HG02623 (cell line): ENCODE results near the gene PREX1.

ENCODE experiments used
- ATAC-seq: cut with Tn5 transposase; IDR thresholded peaks from one replicate; pipeline ENCODE4 v1.9.1; 2021; ENCODE audit warnings: moderate library complexity; ENCODE audit not compliant: unreplicated experiment

PREX1 gene

DNA sequence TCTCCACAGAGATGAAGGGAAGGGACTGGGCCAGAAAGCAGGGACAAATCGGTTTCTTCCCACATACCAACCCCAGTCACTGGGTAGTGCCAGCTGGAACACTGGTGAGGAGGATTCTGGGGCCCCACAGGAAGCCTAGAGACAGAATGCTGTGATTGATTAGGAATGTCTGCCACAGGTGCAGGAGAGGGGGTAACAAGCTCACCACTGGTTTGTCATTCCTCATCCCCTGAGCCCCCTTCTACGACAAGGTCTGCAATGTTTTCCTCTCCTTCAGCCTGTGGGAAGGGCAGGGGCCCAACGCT is 89.8 kb downstream of the PREX1 start:
- ATAC-seq: no peak

DNA sequence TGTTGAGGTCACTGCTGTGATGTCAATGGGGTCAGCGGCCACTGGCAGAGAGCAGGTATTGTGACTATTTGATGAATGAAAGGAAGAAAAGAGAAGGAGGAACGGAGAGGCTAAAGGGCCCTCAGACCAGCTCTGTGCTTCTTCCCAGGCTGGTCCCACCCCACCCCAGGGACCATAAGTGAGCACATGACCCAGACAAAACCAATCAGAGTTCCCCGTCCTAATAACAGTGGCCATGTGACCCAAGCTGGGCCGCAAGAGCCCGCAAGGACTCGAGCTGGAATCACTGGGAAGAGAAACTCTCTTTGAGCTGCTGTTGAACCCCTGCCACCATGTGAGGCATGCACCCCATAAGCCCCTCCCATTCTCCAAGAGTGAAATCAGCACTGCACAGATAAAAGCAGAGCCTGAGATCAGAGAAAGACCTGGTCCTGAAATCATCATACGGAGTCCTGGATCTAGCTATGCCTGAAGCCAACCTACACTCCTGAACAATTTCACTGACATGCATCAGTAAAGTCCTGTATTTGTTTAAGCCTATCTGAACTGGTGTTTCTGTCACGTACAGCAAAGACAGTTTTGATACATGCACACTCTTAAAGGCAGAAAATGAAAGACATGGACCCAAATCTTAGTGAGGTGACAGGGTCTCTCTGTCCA is 90.2 kb downstream of the PREX1 start:
- no peak for ATAC-seq

DNA sequence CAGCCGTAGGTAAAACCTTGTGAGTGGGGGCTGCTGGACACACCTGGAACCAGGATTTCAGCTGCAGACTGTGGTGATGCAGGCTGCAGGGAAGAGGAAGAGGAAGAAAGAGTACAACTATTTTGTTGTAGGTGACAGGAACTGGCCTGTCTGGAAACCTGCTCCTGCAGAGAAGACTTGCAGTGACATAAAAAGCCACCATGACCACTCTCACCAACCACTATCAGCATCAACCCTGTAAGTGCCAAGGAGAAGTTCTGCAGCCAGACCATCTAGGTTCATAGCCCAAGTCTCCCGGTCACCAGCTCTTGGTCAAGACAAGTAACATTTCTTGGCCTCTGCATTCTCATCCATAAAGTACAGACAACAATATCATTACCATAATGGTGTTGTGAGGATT is 91.2 kb downstream of the PREX1 start:
- no peak for ATAC-seq

DNA sequence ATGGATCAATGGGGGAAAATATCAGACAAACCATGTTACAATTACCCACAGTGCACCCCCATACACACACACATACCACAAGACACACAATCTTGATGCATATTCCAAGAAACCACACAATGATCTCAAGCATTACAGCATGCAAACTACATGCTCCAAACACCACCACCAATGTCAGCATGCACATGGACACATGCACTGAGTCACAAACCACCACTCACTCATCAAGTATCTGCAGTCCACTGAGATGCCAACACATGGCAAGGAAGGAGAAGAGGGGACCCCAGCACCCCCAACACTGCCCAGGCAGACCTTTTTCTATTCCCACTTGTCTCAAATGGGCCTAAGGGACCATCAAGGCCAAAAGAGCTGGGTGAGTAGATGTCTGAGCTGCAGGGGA is 91.6 kb downstream of the PREX1 start:
- no peak for ATAC-seq

DNA sequence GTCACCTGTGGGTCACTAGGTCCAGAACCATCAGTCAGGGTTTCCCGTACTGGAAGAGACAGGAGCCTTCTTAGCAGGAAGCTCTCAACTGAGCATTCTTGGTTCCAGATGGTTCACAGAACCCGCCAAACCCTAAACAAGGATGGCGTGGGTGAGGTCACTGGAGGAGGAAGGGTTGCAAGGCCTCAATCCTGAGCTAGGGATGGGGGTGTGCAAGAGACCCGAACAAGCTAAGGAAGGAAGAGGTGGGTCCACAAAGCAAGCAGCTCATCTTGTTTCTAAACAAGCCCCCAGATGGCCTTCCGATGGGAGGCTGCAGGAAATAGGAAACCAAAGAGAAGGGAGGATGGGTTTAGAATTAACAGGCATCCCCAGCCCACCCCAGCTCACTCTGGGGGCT is 92.7 kb downstream of the PREX1 start:
- no peak for ATAC-seq

DNA sequence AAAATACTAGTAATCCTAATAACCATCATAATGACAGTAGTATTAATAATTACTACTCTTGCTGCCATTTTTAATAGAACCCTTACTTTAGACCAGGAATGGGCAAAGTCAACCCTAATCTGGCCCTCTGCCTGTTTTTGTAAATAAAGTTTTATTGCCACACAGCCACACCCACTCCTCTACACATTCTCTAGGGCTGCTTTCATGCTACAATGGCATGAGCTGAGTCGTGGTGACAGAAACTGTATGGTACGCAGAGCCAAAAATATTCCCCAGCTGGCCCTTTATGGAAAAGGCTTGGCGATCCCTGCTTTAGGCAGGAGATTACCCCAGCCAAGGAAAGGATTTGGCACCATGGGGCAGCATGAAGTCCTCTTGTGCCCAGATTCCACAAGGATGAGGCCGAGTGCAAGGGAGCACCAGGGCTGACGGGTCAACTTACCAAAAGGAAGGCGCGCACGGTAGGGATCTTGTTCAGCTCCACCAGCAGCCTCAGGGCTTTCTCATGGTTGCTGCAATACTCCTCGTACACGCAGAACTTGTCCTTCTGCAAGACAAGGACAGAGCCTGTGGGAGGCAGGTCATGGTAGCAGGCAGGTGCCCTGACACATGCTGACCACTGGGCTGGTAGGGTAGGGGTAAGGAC is 93.6 kb downstream of the PREX1 start:
- ATAC-seq: no peak

DNA sequence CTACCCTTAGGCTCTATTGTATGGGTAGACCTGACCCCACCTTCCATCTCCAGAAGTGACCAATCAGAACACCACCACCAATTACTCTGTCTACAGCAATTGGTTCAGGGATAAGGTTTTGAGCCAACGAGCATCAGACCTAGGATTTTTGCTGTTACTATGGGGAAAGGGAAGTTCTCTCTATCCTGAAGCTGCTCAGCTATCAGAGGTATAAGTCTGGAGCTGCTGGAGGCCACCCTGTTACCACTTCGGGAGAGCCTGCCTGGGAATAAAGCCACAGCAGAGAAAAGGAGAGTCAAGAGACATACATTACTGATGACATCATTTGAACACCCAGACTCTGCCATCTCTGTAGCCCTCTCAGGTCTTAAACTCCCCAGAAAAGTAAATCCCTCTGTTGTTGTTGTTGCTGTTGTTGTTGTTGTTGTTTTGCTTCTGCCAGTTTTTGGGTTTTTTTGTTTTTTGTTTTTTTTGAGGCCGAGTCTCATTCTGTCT is 94.5 kb downstream of the PREX1 start:
- no peak for ATAC-seq

DNA sequence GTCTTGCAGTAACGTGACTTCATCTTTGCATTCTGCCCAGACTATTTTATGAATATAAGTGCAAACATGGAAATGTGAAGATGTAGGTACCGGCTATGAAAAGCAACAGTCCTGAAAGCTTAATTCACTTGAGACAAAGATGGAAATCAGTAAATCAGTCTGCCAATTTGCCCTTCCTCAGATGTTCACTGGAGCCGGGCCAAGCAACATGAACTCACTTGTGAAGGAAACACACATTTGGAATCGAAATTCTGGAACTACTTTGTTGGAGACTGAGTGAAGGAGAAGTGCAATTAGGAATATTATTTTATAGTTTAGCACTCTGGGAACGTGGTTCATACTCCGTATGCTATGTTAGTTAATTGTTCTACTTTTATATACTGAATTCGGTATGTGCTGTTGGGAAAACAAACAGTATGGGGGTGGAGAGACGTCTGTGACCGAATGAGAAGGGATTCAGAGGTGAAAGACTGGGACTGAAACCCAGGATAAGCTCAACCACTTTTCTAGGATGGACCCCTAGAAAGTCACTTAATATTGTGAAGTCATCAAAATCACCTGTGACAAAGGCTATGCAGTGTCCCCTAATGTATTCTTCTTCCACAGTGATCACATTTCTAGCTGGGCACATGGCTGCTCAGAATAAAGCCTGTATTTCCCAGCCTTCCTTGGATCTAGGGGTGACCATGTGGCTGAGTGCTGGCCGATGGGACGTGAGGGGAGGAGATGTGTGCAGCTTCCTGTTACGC is 95.5 kb downstream of the PREX1 start:
- ATAC-seq: no peak

DNA sequence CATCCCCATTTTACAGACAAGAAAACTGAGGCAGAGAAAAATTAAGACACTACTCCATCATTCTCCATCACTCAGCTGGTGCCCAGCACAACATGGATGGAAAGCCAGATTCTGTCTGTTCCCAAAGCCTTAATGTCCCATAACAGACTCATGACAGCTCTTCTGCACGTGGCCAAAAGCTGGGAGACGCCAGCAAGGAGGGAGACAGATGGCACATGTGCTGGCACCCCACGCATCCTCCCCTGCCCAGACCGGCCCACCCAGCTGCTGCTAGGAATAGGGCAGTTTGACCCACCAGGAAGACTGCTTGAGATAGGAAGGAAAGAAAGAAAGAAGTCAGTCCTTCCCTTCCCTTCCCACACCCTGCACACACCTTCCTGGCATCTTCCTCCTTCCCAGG is 96.3 kb downstream of the PREX1 start:
- ATAC-seq: no peak

DNA sequence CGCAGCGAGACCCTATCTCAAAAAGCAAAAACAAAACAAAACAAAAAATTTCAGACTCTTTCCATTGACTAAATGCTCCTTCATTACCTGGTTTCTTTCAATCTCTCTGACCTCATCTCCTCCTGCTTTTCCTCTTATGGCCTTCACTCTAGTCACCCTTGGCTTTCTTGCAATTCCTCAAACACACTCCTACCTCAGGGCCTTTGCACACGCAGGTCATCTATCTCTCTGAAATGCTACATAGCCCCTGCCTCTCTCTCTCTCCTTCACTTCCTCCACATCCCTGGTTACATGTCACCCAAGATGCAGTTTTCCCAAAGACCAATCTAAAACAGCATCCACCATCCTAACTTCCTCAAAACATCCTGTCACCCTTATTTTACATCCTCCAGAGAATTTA is 96.8 kb downstream of the PREX1 start:
- no peak for ATAC-seq

DNA sequence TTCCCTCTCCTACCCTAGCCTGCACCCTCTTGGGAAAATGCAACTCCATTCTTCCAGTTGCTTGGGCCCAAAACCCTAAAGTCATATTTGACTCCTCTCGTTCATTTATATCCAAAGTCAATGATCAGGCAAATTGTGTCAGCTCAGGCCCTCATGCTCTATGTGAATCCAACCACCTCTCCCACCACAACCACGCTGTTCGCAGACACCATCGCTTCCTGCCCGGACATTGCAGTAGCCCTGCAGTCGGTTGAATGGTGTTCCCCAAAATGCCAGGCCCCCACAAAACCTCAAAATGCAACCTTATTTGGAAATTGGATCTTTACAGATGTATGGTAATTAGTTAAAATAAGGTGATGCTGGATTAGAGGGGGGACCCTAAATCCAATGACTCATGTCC is 98.3 kb downstream of the PREX1 start:
- no peak for ATAC-seq

DNA sequence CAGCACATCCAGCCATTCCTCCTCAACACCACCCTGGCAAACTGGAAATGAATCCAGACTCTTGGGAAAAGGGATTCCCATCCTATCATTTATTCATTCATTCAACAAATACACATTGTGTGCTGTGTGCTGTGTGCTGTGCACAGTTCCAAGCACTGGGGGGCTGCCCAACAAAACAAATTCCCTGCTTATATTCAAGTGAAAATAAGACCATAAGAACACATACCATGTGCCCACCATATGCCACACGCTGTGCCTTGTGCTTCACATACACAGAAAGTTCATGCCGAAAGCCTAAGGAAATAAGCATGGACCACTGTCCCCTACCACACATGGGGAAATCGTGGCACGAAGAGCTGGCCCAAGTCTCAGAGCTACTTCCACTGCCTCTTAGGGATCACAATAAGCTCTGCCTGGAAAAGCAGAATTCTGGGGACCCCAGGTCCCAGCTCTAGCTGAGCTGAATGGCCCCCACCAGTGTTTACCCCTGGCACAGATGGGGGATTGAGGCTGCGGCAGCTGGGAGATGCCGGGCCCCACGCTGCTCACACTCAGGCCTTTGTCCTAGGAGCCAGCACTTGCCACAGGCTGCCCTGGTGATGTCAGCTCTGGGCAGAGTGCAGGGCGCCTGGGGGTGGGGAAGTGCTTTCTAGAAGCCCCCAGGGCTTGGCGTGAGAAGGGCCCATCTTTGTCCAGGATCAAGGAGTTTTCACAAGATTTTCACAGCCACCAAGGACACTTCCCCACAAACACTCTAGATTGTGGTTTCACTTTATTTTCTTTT is 99.6 kb downstream of the PREX1 start:
- no peak for ATAC-seq

DNA sequence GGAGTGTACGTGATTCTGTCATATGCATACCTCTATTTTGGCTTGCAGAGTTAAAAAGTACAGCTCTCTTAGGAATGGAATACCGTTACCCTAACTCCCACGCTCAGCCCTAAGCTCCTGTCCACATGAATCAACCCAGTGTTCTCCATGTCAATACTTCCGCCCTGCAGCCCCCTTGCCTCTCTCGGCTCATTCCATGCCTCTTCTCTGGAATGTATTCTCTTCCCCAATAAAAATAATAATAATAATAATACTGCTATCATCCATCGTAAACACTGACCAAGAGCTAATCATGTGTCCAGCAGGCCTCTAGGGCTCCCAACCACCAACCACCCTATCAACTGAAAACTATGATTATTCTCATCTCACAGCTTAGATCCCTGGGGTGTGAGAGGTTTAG is 100.6 kb downstream of the PREX1 start:
- no peak for ATAC-seq

DNA sequence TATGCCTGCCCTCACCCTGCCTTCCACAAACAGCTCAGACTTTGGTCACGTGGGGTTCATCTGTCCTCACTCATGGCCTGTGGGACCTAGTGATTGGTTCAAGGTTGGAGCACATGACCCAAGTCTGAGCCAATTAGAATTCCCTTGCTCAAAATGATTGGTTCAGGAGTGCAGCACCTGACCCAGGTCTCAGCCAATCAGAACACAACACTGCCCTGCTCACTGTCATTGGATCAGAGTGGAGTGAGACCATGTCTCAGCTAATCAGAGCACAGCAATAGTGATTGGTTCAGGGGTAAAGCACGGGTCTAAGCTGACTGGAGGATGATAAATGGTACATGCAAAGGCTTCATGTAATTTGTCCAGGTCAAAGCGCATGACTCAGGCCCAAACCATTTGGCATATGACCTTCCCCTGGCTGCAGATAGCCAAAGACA is 102.2 kb downstream of the PREX1 start:
- no peak for ATAC-seq

DNA sequence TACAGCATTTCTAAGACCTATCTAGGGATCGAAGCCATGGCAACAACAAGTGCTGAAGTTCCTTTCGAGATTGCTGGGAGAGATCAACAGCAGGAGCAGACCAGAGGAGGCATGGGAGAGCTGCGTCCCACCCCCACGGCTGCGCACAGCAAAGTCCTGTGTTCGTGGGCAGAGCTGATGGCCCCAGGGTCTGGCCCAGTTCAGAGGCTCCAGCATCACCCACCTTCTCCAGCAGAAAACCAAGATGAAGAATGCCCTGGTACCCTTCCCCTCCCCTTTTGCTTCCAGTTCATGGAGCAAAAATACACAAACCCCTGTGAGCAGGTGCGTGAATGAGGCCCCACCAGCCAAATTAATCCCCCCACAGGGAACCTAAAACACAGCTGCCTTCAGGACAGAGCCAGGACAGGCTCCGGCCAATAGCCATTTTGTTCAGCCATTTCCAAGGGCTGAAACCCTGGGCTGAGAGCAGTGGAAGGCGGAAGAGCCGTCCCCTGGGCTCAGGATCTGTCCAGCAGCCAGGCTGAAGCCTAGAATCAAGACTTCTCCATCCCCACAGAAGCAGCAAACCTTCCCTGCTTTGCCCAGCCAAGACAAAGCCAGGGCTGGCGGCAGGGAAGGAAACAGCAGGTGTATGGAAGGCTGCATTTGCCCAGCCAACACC is 102.8 kb downstream of the PREX1 start:
- ATAC-seq: no peak

DNA sequence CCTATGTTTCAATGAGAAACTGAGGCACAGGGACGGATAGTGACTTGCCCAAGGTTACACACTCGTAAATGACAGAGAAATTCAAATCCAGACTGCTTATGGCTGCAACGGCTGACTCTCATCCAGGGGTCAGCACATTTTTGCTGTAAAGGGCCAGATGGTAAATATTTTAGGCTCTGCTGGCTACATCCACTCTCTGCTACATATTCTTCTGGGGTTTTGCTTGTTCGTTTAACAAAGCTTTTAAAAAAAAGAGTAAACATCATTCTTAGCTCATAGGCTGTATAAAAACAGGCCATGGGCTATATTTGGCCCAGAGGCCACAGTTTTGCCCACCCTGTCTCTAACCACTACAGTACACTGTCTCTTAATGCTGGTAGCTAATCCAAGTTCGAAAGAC is 103.4 kb downstream of the PREX1 start:
- ATAC-seq: no peak

DNA sequence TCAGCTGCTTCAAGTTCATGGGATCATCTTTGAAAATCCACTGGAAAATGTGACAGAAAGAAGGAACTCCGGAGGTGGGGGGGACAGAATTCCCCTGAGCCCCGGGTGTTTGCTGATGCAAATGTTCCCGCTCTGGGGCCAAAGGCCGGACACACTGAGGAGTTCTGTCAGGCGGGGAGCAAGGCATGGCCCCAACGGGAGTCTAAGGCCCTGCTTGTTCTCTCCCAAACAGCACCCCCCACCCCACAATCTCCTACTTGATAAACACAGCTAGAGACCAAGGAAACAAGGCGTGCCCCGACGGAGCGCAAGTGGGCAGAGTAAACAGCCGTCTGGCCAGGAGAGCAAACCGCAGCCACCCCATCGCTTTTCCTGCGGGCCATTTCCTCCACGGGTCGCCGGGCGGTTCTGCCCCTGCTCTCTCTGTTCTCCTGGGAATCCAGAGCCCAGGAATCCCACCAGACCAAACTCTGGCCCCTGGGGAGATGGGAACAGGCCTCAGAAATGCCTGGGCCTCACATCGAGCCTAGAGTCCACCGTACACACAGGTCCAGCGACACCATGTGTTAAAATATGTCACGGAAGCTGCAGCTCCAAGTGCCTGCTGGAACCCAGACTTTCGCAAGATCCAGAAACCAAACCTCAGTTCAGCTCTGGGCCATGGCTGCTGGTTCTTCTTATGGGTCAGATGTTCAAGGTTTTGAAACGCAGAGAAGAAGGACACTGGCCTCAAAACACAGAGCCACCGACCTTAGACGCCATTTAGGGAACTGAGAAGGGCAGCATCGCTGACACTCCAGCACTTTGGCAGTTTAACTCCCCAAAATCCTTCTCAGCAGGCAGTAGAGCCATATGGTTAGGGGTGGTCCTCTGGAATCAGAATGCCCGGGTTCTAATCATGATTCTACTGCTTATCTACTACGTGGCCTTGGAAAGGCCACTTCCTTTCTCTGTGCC is 104.2 kb downstream of the PREX1 start:
- ATAC-seq: no peak

DNA sequence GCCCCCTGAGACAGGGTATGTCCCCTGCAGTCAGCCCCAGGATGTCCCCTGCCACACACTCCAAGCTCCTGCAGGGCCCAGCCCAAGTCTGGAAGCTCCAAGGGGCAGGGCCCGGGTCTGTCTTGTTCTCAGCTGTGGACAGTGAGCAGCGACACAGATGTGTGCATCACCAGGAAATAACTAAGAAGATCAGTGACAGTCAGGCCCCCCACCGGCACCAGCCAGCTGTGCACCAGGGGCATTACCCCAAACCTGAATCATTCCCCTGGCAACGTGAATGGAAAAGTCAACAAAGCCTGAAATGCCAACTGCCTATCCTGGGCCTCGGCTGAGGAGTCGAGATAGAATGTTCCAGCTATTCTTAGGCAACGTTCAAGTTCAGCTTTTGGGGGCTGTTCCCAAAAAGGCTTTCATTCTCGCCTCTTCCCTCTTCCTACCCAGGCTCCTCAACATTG is 105.0 kb downstream of the PREX1 start:
- ATAC-seq: no peak

DNA sequence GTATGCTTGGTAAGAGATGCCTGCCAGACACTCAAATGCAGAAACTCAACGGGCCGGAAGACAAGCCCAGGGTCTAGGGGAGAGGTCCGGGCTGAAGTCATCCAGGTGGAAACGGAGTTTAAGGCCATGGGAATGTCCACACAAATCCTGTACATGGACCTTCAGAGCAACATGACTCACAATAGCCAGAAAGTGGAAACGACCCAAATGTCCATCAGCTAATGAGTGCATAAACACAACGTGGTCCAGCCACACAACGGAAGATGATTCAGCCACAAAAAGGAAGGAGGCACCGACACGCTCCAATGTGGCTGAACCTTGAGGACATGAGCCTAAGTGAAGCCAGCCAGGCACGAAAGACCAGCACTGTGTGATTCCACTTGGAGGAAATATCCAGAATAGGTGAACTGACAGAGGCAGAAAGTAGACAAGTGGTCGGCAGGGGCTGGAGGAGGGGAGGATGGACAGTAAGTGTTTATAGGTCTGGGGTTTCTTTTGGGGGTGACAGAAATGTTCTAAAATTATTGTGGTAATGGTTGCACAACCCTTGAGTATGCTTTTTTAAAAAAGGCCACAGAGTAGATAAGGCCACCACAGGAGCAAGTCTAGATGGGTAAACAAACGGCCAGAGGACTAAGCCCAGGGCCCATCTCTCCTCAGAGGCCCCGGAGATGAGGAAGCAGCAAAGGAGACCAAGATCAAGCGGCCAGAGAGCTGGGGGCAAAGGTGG is 105.6 kb downstream of the PREX1 start:
- ATAC-seq: no peak
